A673 (cell line): ENCODE data around the gene BAIAP2L1. TPM values are rescaled to one million over a fixed set of nuclear protein-coding genes. Genes with fewer than 3 reads are reported as not detected.

Experiments used
- BruUV-seq: library from RNA; stranded (reverse); fragments of 400-500 nt; replicated peaks from 2 replicates; lab custom pipeline; 2021; lab: Mats Ljungman, UMichigan
- CTCF ChIA-PET: fragments of 300-600 bp; sonication (Branson Sonifier 250); formaldehyde crosslinking; loops from one replicate; lab custom pipeline; 2022; ENCODE audit warnings: antibody characterized with exemption; lab: Charles Lee
- POLR2A ChIA-PET: fragments of 300-600 bp; sonication (Branson Sonifier 250); formaldehyde crosslinking; loops from one replicate; lab custom pipeline; 2022; ENCODE audit warnings: antibody characterized with exemption; ENCODE audit not compliant: low non-redundant PET; lab: Charles Lee
- DNase-seq: peaks from one replicate; pipeline ENCODE4 v3.0.0-alpha.2; 2015; ENCODE audit warnings: low spot score
- H3K27ac ChIP-seq: fragments of 200-600 bp; sonication (generic); 2 replicates; pipeline ENCODE4 v1.5.1; 2016; ENCODE audit warnings: mixed run types, low read depth, mild to moderate bottlenecking, mixed read lengths, antibody characterized with exemption, low read length; ENCODE audit not compliant: poor library complexity, severe bottlenecking
- H3K27me3 ChIP-seq: fragments of 200-600 bp; sonication (generic); replicated peaks from 2 replicates; pipeline ENCODE4 v1.6.1; 2017; ENCODE audit warnings: mixed run types, low read depth, mild to moderate bottlenecking, mixed read lengths, antibody characterized with exemption, low read length; ENCODE audit not compliant: insufficient read depth, poor library complexity
- H3K36me3 ChIP-seq: fragments of 200-600 bp; sonication (generic); 2 replicates; pipeline ENCODE4 v1.6.1; 2016; ENCODE audit warnings: mixed run types, mild to moderate bottlenecking, mixed read lengths, antibody characterized with exemption, low read length; ENCODE audit not compliant: insufficient read depth, poor library complexity, severe bottlenecking
- H3K4me1 ChIP-seq: fragments of 200-600 bp; sonication (generic); 2 replicates; pipeline ENCODE4 v1.6.1; 2017; ENCODE audit warnings: mixed run types, mild to moderate bottlenecking, mixed read lengths, antibody characterized with exemption, low read length; ENCODE audit not compliant: insufficient read depth, poor library complexity, severe bottlenecking
- H3K4me3 ChIP-seq: fragments of 200-600 bp; sonication (generic); 2 replicates; pipeline ENCODE4 v1.5.1; 2016; ENCODE audit warnings: low read depth, mixed run types, mild to moderate bottlenecking, mixed read lengths, low read length; ENCODE audit not compliant: poor library complexity, severe bottlenecking
- H3K9me3 ChIP-seq: fragments of 200-600 bp; sonication (generic); 2 replicates; pipeline ENCODE4 v1.6.1; 2016; ENCODE audit warnings: mixed run types, low read depth, mild to moderate bottlenecking, mixed read lengths, antibody characterized with exemption, low read length; ENCODE audit not compliant: poor library complexity, severe bottlenecking
- CTCF ChIP-seq: fragments of 300-800, 200-600 bp; sonication (generic); conservative IDR thresholded peaks from 2 replicates; pipeline ENCODE4 v1.5.1; 2017; ENCODE audit warnings: low read depth, mild to moderate bottlenecking, antibody characterized with exemption, low read length, moderate library complexity, mixed read lengths
- EZH2 ChIP-seq: fragments of 200-600 bp; sonication (generic); IDR thresholded peaks from 2 replicates; pipeline ENCODE4 v1.6.1; 2017; ENCODE audit warnings: borderline replicate concordance, low read depth, mild to moderate bottlenecking, mixed read lengths, antibody characterized with exemption, low read length; ENCODE audit not compliant: poor library complexity, severe bottlenecking
- intact Hi-C: fragments of 100-400 bp; cut with micrococcal nuclease; formaldehyde crosslinking; loops from one replicate; pipeline ENCODE4 v1.10.0; 2022; ENCODE audit not compliant: unreplicated experiment
- total RNA-seq: library from RNA; stranded (reverse); gene quantifications from 2 replicates; pipeline ENCODE4 v1.2.3, GENCODE V29; 2021

Gene BAIAP2L1
- total RNA-seq, 1 experiment from 2014 or later = 0.77 TPM

- TF ChIP-seq CTCF (no peak), EZH2 (no peak)
- POLR2A ChIA-PET = no interaction called here
- Histone ChIP-seq H3K27me3 (no peaks in the 10 kb centered on the region), H3K27ac (no peak overlapping the region), H3K4me3 (no peak overlapping the region), H3K36me3 (no peaks in the 10 kb centered on the region), H3K9me3 (no peaks in the 10 kb centered on the region), H3K4me1 (no peaks in the 10 kb centered on the region)
- intact Hi-C loops = no loop called here
- no peak for DNase-seq
- no TSS peak for BruUV-seq
- CTCF ChIA-PET = no interaction called here
These were observed 156.0 kb downstream of the BAIAP2L1 start for GRCh38 chr7:98244871-98245270.

GRCh38 chr7:98242934-98243333 is 158.0 kb downstream of the BAIAP2L1 start:
- BruUV-seq = no TSS peak

GRCh38 chr7:98242342-98242741 is 158.5 kb downstream of the BAIAP2L1 start:
- CTCF ChIA-PET = no interaction called here
- intact Hi-C loops = no loop called here
- TF ChIP-seq EZH2 (no peak), CTCF (no peak)

More at GRCh38 chr7:98242934-98243333, 158.0 kb downstream of the BAIAP2L1 start:
- no peak for DNase-seq
- H3K36me3 ChIP-seq = no peaks in the 10 kb centered on the region
- no peak overlapping the region for H3K27ac ChIP-seq
- TF ChIP-seq EZH2 (no peak), CTCF (no peak)
- H3K9me3 ChIP-seq = no peaks in the 10 kb centered on the region
- ChIA-PET CTCF (no interaction called here), POLR2A (no interaction called here)
- no peaks in the 10 kb centered on the region for H3K27me3 ChIP-seq
- no peaks in the 10 kb centered on the region for H3K4me1 ChIP-seq
- H3K4me3 ChIP-seq = no peak overlapping the region
- intact Hi-C loops = no loop called here

More at GRCh38 chr7:98242342-98242741, 158.5 kb downstream of the BAIAP2L1 start:
- Histone ChIP-seq H3K27ac (no peak overlapping the region), H3K27me3 (no peaks in the 10 kb centered on the region), H3K4me1 (no peaks in the 10 kb centered on the region), H3K9me3 (no peaks in the 10 kb centered on the region), H3K4me3 (no peak overlapping the region), H3K36me3 (no peaks in the 10 kb centered on the region)
- BruUV-seq = no TSS peak
- POLR2A ChIA-PET = no interaction called here
- DNase-seq = no peak
